ENCODE results near the gene HIVEP3.

Gene HIVEP3

DNA sequence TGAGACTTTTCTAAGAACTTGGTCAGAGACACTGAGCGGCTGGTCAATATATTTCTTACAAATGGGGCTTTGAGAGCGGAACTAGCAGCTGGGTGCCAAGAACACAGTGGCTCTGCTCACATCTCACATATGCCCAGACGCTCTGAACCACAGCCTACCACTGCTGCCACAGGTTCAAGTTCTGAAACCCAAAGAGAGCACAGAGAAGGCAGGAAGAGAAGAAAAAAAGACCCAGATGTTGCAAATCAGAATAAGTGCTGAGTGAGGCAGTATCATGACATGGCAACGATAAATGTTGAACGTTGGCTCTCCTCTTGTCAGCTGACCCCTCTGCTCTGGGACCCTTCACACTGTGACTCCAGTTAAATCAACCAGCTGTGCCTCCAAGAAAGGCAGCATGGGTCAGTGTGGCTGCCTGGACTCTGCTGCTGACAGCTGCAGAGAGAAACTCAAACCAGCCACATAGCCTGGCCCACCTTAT, 26.4 kb downstream of the HIVEP3 start:
- no peak for DNase-seq

DNA sequence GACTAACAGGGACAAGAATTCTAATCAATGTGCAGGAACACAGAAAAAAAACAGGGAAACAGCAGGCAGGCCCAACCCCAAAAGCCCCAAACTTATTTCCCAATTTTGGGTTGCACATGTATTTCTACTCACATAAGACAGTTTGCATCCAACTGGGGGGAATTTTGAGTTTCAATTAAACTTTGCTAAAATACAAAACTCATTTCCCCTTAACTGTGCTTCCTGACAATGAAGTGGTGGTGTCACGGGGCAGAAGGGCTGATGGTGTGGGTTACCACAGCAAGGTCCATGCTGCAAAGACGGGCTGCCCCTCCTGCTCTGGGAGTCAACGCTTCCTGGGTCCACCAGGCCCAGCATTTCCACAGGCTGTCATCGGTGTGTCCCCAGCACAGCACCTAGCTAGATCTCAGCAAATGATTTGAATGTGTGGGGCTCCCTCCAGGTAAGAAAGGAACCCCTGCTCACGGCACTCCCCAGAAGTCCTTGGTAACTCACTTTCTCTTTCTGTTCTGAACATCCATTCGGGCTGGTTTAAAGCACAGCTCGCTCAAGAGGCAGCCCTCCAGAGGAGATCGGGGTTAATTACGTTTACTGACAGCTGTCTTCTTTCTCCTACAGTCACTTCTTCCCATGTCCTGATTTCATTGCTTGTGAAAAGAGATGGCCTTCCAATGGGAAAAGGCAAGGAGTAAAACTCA, 27.4 kb downstream of the HIVEP3 start:
- DNase-seq = peak; percentile 36 to 66 (median 62)

DNA sequence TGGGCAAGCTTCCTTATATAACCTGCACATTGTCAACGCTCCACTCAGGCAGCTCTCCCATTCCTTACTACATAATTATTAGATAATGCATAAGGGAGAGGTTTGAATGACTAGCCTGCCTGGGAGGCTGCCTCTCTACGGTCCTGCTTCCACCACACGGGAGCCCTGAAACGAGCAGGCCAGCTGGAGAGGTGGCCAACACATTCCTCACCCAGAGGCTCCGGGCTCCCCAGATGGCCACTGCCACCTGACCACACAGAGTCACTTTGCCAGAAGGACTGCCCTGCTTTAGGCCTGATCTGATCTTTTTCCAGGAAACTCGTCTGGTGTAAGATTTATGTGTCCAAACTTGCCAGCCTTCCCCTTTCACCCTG, 27.9 kb downstream of the HIVEP3 start:
- peak in 2 of 4 experiments; percentile 24 to 52 for DNase-seq

DNA sequence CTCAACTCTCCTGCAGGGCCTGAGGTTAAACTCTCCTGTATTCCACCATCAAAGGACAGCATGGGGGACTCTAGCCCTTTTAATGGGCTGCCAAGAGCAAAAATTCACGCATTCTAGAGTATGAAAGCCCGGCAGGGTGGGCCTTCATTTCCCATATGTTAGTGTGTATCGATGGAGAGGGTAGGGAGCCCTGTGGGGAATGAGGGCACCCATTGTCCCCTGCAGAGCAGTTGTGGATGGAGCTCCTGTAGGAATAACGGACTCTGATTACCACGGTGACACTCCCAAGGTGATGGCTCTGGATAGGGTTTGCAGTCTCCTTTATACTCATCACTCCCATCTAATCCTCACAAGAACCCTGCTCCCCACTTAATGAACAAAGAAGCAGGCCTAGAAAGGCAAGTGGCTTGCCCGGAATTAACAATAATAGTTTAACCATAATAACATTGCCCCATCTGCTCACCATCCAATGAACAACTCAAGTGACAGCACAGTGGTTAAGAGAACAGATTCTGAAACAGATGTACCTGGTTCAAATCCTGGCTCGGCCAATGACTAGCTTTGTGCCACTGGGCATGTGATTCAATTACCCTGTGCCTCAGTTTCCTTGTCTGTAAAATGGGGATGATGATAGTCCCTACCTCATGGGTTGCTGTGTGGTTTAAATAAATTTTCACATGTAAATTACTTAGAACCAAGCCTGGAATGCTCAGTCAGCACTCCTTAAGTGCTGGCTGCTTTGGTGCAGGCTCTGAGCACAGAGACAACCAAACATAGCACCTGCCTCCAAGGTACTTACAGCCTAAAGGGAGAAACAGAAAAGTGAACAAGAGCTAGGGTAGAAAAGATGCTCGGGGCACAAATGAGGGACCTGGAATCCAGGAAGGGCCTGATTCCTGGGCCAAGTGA, 29.0 kb downstream of the HIVEP3 start:
- no peak for DNase-seq

DNA sequence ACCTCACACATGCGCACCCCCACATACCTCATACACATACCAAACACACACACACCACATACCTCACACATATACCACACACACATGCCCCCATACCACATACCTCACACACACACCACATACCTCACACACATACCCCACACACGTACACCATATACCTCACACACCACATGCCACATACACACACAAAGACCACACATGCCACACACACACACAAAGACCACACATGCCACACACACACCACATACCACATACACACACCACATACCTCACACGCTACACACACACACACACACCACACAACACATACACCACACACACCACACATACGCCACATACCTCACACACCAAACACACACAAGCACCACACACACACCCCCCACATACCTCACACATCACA, 30.0 kb downstream of the HIVEP3 start:
- DNase-seq = no peak

DNA sequence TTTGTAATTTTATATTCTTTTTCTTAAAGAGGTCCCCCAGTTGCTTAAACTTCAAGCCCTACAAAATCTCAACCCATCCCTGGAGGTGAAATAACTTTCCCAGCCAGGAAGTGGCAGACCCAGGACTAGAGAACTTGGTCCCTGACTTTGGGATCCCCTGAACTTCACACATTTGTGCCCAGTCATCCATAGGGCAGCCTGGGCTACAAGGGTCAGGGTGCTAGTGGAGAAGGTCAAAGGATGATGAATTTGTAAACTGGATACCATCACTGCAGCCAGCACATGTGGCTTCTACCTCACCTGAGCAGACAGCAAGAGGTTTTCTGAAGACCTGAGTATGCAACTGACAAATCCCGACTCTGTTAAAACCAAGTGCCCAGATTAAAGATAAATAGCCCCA, 31.4 kb downstream of the HIVEP3 start:
- no peak for DNase-seq

DNA sequence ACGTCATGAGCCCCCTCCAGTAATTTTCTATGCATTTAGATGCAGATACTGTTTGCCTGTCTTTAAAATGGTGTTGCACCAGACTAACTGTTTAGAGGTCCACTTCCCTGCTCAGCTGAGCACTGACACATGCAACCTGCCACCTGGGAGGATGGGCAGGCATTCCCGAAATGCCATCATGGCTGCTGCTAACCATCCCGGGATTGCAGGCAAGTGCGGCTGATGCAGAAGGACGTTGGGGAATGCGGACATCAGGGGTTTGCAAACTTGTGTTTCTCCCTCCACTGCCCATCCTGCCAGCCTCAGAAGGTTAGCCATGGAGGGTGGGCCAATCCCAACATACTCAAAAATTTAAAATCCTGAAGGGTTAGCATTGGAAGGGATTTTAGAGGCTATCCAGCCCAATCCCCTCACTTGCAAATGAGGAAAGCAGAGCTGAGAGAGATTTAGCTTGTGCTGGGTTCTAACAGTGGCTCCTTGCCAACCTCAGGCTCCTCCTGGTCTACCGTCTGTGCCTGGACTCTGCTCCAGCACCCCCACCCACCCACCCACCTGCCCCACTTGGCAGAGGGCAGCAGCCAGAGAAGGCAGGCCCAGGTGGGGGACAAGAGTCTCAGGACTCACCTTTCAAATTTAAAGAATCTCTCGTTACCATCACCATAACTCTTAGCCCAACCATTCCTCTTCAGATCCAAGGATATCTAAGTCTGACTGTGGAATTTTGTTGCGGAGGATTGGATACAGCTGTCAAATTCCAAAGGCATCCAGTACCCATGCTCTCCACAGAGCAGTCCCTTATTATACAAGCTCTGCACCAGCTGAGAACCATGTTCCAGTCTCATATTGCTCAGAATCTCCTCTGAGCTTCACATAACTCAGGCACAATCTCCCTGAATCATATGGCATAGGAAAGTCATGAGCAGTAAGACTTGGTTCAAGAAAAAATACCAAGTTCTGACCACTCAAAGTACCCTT, 34.2 kb downstream of the HIVEP3 start:
- no peak for DNase-seq

DNA sequence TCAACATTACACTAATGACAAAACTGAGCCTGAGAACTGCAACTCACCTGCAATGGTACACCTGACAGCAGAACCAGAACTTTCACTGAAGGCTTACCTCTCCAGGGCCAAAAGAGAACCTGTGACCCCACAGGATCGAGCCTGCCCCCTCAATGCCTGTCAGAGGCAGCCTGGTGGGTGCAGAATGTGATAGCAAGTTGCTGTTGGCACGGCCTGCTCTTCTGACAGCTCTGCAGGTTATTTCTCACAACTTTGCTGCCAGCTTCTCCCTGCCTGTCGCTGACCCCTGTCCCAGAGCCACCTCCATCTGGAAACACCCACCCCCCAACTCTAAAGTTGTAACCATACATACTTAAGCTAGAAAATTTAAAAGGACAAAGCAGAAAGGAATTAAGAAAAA, 35.2 kb downstream of the HIVEP3 start:
- DNase-seq = no peak

DNA sequence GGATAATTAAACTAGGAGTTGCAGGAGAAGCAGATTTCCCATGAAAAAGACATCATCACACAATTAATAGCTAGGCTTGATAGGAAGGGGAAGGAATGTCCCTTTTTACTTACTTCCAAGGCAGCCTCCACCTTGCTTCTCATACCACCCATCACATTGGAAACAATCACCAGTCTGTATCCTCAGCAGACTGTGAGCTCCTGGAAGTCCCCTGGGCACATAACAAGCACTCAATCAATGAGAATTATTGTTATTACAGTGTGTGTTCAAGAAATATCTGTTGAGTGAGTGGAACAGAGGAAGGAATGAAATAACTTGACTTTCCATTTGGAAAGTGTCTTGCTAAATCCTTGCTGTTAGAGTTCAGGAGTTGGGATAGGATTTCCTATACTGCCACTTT, 36.2 kb downstream of the HIVEP3 start:
- DNase-seq = no peak

DNA sequence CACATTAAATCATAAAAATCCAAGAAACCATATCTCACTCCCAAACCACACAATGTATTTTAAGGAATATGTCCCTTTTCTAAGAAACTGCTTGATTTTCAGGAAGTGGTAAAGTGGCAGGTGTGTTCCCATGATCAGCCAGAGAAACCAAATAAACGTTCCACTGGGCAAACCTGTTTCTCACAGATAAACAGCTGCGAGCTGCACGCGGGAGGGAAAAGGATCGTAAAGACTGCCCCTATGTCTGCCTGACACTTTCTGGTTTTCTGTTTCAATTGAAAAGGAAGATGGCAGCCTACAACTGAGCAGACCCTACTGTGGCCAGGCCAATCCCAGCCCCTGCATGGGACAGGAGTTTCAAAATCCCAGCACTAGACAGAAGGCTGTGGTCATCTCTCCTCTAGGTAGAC, 36.6 kb downstream of the HIVEP3 start:
- DNase-seq = no peak

DNA sequence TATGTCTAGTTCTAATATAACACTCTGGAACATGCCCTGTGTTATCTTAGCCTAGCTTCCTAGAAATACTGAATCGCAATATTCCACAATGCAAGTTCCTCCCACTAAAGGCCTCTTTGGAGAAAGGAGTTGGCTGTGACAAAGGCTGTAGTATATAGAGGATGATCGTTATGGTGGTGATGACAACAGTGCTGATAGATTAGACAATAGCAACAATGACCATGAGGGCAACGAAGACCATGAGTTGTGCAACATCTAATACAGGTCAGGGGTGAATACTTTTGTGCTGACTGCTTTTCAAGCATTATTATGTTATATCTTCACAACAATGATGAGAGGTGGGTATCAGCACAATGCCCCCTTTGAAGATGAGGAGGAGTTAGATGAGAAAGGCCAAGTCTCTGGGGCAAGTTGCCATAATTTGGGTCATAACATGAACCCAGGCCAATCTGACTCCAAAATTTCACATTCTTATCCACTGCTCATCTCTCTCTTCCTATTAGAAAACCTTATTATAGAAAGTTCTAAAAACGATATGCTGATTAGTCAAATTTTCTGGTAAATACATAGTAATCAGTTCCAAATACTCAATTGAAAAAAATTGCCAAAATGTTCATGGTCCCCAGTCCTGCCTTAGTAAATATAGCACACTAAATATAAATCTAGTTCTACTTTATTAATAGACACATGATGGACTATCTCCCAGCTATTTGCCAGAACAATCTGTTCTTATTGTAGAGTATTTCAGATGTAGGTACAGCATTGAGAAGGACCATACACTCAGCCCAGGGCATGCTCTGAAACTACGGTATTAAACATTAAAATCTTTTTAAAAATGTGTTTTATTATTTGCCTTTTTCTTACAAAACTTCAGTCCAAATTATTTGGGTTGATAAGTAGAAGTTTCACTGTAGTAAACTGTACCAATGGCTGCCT, 37.5 kb downstream of the HIVEP3 start:
- no peak for DNase-seq

DNA sequence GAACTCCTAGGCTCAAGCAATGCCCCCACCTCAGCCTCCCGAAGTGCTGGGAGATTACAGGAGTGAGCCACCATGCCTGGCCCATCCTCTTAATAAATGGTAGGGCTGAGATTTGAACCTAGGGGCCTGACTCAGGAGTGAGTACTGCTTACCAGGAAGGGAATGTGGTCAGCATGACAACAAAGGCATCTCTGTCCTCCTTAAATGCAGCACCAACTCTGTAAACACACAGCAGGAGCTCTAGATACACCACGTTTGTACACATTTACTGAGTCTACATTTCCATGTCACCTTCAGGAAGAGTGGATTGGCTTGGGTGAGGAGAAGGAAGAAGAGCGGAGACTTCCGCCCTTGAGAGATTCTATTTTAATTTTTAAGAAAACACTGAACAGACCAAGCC, 38.5 kb downstream of the HIVEP3 start:
- DNase-seq = no peak

DNA sequence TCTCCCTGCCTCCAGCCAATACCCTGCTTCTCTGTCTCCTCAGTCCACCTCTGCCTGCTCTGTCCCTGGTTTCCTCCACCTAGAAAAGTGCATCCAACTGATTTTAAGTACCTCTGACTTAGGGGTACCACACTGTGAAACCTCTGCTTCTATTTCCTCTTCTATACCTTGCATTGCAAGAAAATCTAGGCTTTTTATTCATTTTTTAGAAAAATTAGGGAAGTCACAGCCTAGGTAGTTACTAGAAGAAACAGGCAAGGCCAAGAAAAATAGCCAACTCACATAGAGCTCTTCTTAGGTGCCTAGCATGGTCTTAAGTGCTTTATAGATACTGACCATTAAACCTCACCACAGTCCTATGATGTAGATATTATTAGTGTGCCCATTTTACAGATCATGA, 39.1 kb downstream of the HIVEP3 start:
- no peak for DNase-seq

DNA sequence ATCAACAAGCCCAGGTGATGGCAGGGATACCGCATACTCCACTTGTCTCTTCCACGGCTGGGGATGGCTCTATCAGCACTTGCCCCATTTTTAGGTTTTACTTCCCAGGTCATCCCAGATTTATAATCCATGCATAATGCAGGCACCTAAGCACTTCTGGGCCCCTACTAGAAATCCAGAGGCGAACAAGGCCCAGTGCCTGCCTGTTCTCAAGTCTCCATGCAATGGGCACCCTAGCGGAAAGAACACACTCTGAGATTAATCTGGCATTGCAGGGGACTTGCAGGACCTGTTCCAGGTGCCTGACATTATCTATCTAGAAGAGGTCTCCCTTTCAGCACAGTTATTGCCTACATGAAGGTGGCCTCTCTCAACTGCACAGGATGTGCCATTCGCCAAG, 39.8 kb downstream of the HIVEP3 start:
- DNase-seq = no peak

DNA sequence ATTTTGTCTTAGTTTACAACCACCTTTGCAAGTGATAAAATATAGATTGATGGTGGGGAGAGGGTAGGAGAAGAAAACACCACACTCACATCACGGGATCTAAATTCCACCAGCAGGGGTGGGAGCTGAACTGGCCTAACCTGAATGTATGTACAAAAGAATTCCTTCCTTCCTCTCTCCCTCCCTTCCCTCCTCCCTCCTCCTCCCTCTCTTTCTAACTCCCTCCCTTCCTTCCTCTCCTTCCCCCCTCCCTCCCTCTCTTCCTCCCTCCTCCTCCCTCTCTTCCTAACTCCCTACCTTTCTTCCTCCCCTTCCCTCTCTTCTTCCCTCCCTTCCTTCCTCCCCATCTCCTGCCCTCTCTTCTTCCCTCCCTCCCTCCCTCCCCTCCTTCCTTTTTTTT, 40.2 kb downstream of the HIVEP3 start:
- no peak for DNase-seq

DNA sequence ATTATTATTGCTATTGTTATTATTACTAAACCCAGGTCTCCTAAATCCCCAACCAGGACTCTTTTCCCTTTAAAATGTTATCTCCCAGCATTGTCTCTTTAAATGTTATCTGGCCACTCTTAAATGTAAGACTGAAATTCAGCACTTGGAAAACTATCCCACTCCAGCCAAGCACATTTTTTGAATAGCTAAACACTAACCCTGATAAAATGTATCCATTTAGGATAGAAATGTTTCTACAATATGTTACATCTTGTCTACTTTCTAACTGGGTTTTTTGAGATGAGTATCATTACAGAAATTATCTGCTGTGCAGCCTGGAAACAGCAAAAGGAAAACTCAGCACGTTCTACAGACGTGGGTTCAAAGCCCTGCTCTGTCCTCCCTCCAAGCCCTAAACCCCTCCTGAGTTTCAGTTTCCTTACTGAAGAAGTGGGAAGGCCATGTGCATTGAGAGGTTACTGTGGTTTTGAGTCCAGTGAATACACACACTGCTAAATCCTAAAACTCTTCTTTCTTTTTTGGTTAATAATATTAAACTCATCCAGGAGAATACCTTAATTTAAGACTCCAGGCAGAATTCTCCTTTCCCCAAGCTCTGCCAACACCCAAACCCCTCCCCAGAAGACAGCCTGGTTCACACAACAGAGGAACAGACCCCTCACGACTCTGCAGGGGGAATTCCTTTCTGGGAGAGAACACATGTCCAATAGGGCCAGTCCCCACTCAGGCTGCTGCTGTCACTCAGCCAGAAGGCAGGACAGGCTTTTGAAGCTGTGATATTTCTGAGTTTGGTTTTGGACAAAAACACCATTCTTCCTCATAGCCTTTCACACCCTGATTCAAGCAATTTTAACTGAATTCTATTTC, 41.9 kb downstream of the HIVEP3 start:
- DNase-seq = peak in 1 of 4 experiments; percentile 10

DNA sequence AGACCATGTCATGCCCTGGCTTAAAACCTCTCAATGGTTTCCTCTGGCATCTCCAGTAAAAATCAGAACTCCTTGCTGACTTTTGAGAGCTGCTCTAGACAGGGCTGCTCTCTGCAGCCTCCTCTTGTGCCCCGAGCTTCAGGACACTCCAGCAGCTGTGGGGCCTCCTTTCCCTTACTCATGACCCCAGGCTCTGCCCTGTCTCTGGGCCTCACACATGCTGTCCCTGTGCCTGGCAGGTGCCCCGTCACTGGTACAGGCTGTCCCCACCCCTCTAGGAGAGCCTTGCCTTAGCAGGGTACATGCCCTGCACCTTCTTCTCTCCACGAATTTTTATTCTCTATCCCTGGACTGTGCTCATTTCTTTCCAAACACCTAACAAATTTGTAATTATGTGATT, 43.2 kb downstream of the HIVEP3 start:
- no peak for DNase-seq

DNA sequence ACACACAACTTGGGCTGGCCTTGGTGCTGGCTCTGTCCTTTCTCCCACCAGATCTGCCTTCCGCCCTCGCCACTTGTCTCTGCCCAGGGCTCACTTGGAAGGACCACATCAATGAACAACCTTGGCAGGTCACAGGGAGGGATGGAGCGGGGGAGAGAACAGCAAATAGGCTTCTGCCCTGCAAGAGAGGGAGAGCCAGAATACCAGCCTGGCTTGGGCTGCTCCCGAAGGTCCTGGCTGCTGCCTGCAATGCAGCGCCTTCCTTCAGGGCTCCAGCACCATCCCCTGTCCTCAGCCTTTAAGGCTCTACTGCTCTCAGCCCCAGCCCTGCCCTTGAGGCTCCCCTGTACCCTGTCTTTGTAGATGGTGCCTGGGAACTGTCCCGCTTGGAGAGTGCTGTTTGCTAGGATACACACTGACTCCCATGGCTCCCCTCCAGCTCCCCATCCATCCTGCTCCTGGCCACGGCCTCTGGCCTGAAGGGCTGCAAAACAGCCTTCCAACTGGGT, 43.8 kb downstream of the HIVEP3 start:
- no peak for DNase-seq

DNA sequence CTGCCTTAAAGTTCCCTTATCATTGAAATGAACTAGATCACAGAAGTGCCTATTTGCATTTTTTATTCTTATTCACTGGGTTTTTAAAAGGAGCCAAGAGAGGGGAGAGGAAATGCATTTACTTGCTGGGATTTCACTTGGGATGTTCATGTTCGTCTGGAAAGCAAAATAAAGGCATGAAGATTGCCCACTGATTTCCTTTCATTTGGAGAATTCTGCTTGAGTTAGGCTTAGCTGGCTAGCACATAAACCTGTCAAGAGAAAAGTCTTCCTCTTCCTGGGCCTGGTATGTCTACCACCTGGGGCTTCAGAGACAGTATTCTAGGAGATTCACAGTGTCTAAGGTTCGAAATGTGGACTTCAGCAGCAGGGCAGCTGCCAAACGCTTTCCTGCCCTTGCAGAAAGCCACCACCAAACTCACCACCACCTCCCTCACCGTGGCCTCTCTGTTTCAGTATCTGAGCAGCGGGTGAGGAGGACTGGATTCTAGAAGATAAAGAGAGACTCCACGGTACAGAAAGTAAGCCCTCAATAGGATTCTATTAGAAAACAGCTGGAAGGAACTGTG, 44.5 kb downstream of the HIVEP3 start:
- no peak for DNase-seq

DNA sequence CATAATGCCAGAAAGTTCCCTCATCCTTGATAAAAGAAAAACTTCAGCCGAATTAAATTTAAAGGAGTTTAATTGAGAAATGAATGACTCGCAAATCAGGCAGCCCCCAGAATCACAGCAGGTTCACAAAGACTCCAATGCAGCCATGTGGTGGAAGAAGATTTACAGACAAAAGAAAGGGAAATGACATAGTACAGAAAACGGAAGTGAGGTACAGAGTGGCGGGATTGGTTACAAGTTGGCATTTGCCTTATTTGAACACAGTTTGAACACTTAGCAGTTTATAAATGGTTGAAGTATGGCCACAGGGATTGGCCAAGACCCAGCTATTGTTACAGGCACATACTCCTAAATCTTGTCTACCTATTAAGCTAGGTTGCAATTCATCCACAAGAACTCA, 46.6 kb downstream of the HIVEP3 start:
- peak in 2 of 4 experiments; percentile 34 to 39 for DNase-seq

All from suppressor macrophage (primary cell).